Transverse colon (tissue), 4 donors: ENCODE results near the gene KIAA0232. TPM values are rescaled to one million over a fixed set of nuclear protein-coding genes. Genes with fewer than 3 reads are reported as not detected.
A peak's percentile ranks its signal among the peaks of the same experiment; 100 is the strongest.

Experiments
- DNase-seq: peaks from one replicate; pipeline ENCODE4 v3.0.0-alpha.2; 2019
- H3K27ac ChIP-seq, 4 donors: fragments of 200-600 bp; sonication (generic); 2 replicates each; pipeline ENCODE4 v1.5.1; 2016 to 2018; ENCODE audit warnings: inconsistent platforms in 4 of 4
- H3K27me3 ChIP-seq: fragments of 200-600 bp; sonication (generic); 2 replicates; pipeline ENCODE4 v1.5.1; 2017; ENCODE audit warnings: inconsistent platforms
- H3K36me3 ChIP-seq, 4 donors: fragments of 200-600 bp; sonication (generic); 2 replicates each; pipeline ENCODE4 v1.5.1; 2017 to 2019; ENCODE audit warnings: inconsistent platforms in 4 of 4
- H3K4me1 ChIP-seq, 4 donors: fragments of 200-600 bp; sonication (generic); 2 replicates each; pipeline ENCODE4 v1.5.1; 2017 to 2020; ENCODE audit warnings: inconsistent platforms in 4 of 4
- H3K4me3 ChIP-seq, 4 donors: fragments of 200-600 bp; sonication (generic); 1 replicate in 1 of 4; 2 replicates in 3 of 4; pipeline versions ENCODE4 v1.5.1 to v1.6.1; 2017 to 2019; ENCODE audit warnings: inconsistent platforms in 4 of 4
- H3K9me3 ChIP-seq, 2 donors: fragments of 200-600 bp; sonication (generic); 2 replicates each; pipeline ENCODE4 v1.5.1; 2017 to 2019; ENCODE audit warnings: inconsistent platforms in 2 of 2
- EP300 ChIP-seq: sonication (generic); formaldehyde crosslinking; IDR thresholded peaks from one replicate; pipeline ENCODE4 v1.6.1; 2017; ENCODE audit warnings: antibody characterized with exemption, low read depth
- POLR2A ChIP-seq: fragments of 450-650 bp; IDR thresholded peaks from one replicate; pipeline ENCODE4 v1.6.1; 2016; ENCODE audit warnings: antibody characterized with exemption, mild to moderate bottlenecking, moderate library complexity
- POLR2AphosphoS5 ChIP-seq, 3 donors: sonication (generic); formaldehyde crosslinking; IDR thresholded peaks; one replicate each; pipeline ENCODE4 v1.6.1; 2016; ENCODE audit warnings: antibody characterized with exemption in 3 of 3
- WGBS, 2 donors: methylation state at CpG; one replicate each; pipeline ENCODE4 v1.1.5; 2018; ENCODE audit warnings: low coverage in 1 of 2; 5-methylcytosine and 5-hydroxymethylcytosine counted together
- in situ Hi-C, 4 donors: fragments of 200-750 bp; cut with MboI; loops; one replicate each; pipeline versions ENCODE4 v1.15.0 to v1.15.1; 2017; ENCODE audit warnings: low sequenced_read_pairs in 3 of 4, low pct_ligation_motif_present in 1 of 4, low pct_unique_long_range_greater_than_20kb in 1 of 4
- intact Hi-C: fragments of 100-400 bp; cut with DNase I; formaldehyde crosslinking; loops from one replicate; pipeline ENCODE4 v1.15.1; 2023; ENCODE audit warnings: low total_unique reads
- total RNA-seq, 4 donors: library from RNA; depleted of rRNA; stranded (reverse); fragments of >200 nt; gene quantifications; one replicate each; pipeline ENCODE4 v1.1.0, GENCODE V29; 2016
- TF ChIP-seq, protein P1 (sequence below), 5 experiments: fragments of 200-600 bp in 3 of 5; fragments of 450-650 bp in 2 of 5; sonication (generic) in 3 of 5; IDR thresholded peaks; 1 replicate in 2 of 5; 2 replicates in 3 of 5; pipeline ENCODE4 v1.5.1; 2016 to 2017; ENCODE audit warnings: antibody characterized with exemption in 5 of 5, inconsistent platforms in 3 of 5, mild to moderate bottlenecking in 2 of 5, moderate library complexity in 1 of 5

Gene KIAA0232
- total RNA-seq, 4 donors from 2014 or later: 17.9 to 83.4 (median 43.0) TPM

GRCh38 chr4:6854098-6854744, 71.7 kb downstream of the KIAA0232 start:
- TF ChIP-seq, protein P1, sequence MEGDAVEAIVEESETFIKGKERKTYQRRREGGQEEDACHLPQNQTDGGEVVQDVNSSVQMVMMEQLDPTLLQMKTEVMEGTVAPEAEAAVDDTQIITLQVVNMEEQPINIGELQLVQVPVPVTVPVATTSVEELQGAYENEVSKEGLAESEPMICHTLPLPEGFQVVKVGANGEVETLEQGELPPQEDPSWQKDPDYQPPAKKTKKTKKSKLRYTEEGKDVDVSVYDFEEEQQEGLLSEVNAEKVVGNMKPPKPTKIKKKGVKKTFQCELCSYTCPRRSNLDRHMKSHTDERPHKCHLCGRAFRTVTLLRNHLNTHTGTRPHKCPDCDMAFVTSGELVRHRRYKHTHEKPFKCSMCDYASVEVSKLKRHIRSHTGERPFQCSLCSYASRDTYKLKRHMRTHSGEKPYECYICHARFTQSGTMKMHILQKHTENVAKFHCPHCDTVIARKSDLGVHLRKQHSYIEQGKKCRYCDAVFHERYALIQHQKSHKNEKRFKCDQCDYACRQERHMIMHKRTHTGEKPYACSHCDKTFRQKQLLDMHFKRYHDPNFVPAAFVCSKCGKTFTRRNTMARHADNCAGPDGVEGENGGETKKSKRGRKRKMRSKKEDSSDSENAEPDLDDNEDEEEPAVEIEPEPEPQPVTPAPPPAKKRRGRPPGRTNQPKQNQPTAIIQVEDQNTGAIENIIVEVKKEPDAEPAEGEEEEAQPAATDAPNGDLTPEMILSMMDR (IDR thresholded peaks at IDR 0.05): no peak
- TF ChIP-seq POLR2AphosphoS5 (IDR thresholded peaks at IDR 0.05) (no peak), POLR2A (no peak), EP300 (no peak)
- no peaks in the 10 kb centered on the region for H3K9me3 ChIP-seq
- no peak for DNase-seq
- H3K27ac ChIP-seq: no peak overlapping the region
- 83 to 100% methylated on average over 1 to 7 of the region's 7 CpGs for WGBS, 2 donors
- H3K4me3 ChIP-seq: no peak overlapping the region
- in situ Hi-C loops (no loop called here), intact Hi-C loops (no loop called here)
- peaks cover 0 to 25% (median 5%) of the 10 kb centered on the region in 4 donors for H3K36me3 ChIP-seq
- peaks cover 0 to 14% (median 0%) of the 10 kb centered on the region in 4 donors for H3K4me1 ChIP-seq
- H3K27me3 ChIP-seq: no peaks in the 10 kb centered on the region

DNA sequence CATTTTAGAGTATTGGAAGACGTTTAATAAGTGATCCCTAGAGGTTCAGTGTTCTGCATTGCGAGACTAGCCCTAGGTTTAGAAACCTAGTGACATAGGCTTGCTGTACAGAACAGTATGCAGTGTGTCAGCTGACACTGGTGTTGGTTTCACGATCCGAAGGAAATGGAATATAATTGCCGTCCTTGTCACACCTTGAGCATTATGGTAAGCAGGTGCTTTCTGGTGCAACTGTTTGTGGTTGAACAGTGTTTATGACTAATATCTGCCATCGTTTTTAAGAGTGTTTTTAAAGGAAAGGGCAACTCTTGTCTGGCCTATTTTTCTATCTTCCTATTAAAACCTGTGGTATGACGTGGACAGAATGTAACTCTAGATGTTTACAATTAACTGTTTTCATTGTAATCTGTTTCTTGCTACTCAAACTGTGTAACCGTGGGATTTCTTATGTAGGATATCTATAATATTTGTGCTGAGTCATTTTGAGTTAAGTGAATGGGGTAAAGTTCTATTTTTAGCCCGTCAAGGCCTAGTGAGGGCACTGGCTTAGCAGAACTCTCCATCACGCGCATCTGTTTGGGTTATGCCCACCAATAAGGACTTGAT, 73.3 kb downstream of the KIAA0232 start:
- Histone ChIP-seq H3K27me3 (no peaks in the 10 kb centered on the region), H3K9me3 (no peaks in the 10 kb centered on the region), H3K4me3 (no peak overlapping the region), H3K36me3 (peaks cover 0 to 25% (median 8%) of the 10 kb centered on the region in 4 donors), H3K4me1 (peaks cover 0 to 14% (median 0%) of the 10 kb centered on the region in 4 donors), H3K27ac (peak overlapping the region; percentile 19 to 40 (median 31))
- in situ Hi-C loops: no loop called here
- WGBS, 2 donors: 64 to 69% methylated on average over 11 of the region's 11 CpGs
- TF ChIP-seq EP300 (no peak), POLR2A (no peak), POLR2AphosphoS5 (IDR thresholded peaks at IDR 0.05) (no peak)
- TF ChIP-seq, protein P1 (IDR thresholded peaks at IDR 0.05): no peak
- no peak for DNase-seq
- intact Hi-C loops: no loop called here

GRCh38 chr4:6856391-6856790, 73.9 kb downstream of the KIAA0232 start:
- peak overlapping the region; percentile 19 to 40 (median 31) for H3K27ac ChIP-seq
- H3K27me3 ChIP-seq: no peaks in the 10 kb centered on the region
- H3K4me3 ChIP-seq: no peak overlapping the region
- H3K36me3 ChIP-seq: peaks cover 0 to 31% (median 11%) of the 10 kb centered on the region in 4 donors
- no peak for TF ChIP-seq EP300
- TF ChIP-seq, protein P1 (IDR thresholded peaks at IDR 0.05): no peak
- WGBS, 2 donors: 81 to 93% methylated on average over 2 of the region's 2 CpGs
- in situ Hi-C loops (no loop called here), intact Hi-C loops (no loop called here)
- no peaks in the 10 kb centered on the region for H3K9me3 ChIP-seq
- no peak for DNase-seq
- peaks cover 0 to 14% (median 0%) of the 10 kb centered on the region in 4 donors for H3K4me1 ChIP-seq

DNA sequence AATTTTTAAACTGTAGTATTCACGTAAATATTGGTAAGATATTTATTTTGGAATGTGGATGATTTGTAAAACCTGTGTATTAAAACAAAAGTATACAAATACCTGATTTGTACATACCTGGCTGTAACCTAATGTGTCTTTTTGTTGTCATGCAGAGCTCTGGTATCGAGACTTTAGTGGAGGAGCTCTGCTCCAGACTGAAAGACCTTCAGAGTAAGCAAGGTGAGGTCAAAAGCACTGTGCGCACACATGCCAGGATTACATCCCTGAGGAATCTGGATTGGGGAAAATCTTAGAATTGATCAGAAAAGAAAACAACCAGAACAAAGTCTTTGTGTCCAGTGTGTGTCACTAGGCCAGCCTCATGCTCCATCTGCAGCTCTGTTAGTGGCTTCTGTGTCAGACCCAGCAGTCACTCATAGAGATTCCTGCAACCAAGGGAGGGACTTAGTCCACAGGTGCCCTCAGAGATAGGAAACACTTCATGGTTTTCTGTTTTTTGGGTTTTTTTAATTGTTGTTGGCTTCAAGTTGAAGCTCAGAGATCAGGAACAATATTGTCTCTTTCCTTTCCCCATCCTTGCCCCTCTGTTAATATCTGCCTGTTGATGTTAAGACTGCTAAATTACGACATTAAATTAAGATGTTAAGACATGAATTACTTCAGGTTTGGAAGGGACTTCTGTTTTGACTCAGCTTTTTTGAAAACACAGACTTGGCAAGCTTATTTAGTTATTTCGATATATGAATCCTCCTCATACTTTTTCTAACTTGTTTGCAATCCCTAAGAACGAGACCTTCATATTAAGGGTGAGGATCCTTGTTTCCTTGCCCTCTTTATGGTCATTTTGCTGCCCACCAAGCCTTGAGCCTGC, 74.7 kb downstream of the KIAA0232 start:
- peaks cover 0 to 14% (median 0%) of the 10 kb centered on the region in 4 donors for H3K4me1 ChIP-seq
- 93 to 94% methylated on average over 4 to 6 of the region's 6 CpGs for WGBS, 2 donors
- intact Hi-C loops (no loop called here), in situ Hi-C loops (no loop called here)
- TF ChIP-seq EP300 (no peak), POLR2A (no peak), POLR2AphosphoS5 (IDR thresholded peaks at IDR 0.05) (no peak)
- TF ChIP-seq, protein P1 (IDR thresholded peaks at IDR 0.05): no peak
- no peak overlapping the region for H3K4me3 ChIP-seq
- H3K27ac ChIP-seq: no peak overlapping the region
- no peak for DNase-seq
- H3K9me3 ChIP-seq: no peaks in the 10 kb centered on the region
- H3K27me3 ChIP-seq: no peaks in the 10 kb centered on the region
- H3K36me3 ChIP-seq: peaks cover 0 to 33% (median 13%) of the 10 kb centered on the region in 4 donors
